ENCODE measurements around the gene ARL5A.

- TF ChIP-seq EP300 (IDR thresholded peaks at IDR 0.05), result no peak
- no peak for TF ChIP-seq POLR2A (IDR thresholded peaks at IDR 0.05)
- TF ChIP-seq CTCF (IDR thresholded peaks at IDR 0.05), result no peak
Observed at GRCh38 chr2:151793123-151793522, 35.1 kb downstream of the ARL5A start.

Measured in stomach (tissue), 4 donors.